Heart left ventricle (tissue), 16 donors: ENCODE measurements around the gene USP54. TPM values are rescaled to one million over a fixed set of nuclear protein-coding genes. Genes with fewer than 3 reads are reported as not detected.

Experiments
- ATAC-seq, 4 donors: fragments of 200-7000 bp; cut with Tn5 transposase; one replicate each; pipeline ENCODE4 v1.9.1; 2020 to 2022; ENCODE audit warnings: moderate library complexity in 4 of 4, mild to moderate bottlenecking in 3 of 4, moderate number of reproducible peaks in 1 of 4
- DNase-seq, 5 donors: peaks; one replicate each; pipeline ENCODE4 v3.0.0-alpha.2; 2020
- H3K27ac ChIP-seq, 12 donors: fragments of 200-600 bp; sonication (generic) in 4 of 12; one replicate each; pipeline versions ENCODE4 v1.5.0 to v1.8.0; 2016 to 2022; ENCODE audit warnings: mild to moderate bottlenecking in 2 of 12
- H3K27me3 ChIP-seq, 9 donors: fragments of 200-600 bp; sonication (generic) in 2 of 9; one replicate each; pipeline versions ENCODE4 v1.5.1 to v1.8.0; 2016 to 2022; ENCODE audit warnings: mild to moderate bottlenecking in 3 of 9
- H3K36me3 ChIP-seq, 9 donors: fragments of 200-600 bp; sonication (generic) in 2 of 9; one replicate each; pipeline versions ENCODE4 v1.5.0 to v1.8.0; 2018 to 2022; ENCODE audit warnings: mild to moderate bottlenecking in 2 of 9
- H3K4me1 ChIP-seq, 12 donors: fragments of 200-600 bp; sonication (generic) in 4 of 12; one replicate each; pipeline versions ENCODE4 v1.5.0 to v1.8.0; 2016 to 2022; ENCODE audit warnings: mild to moderate bottlenecking in 3 of 12
- H3K4me3 ChIP-seq, 12 donors: fragments of 200-600 bp; sonication (generic) in 4 of 12; one replicate each; pipeline versions ENCODE4 v1.5.0 to v1.8.0; 2017 to 2022; ENCODE audit warnings: mild to moderate bottlenecking in 9 of 12, moderate library complexity in 4 of 12
- H3K9me3 ChIP-seq, 12 donors: fragments of 200-600 bp; sonication (generic) in 4 of 12; one replicate each; pipeline versions ENCODE4 v1.5.0 to v1.8.0; 2016 to 2022; ENCODE audit warnings: mild to moderate bottlenecking in 1 of 12
- POLR2A ChIP-seq, 2 donors: fragments of 450-650 bp; IDR thresholded peaks; one replicate each; pipeline ENCODE4 v1.6.1; 2017; ENCODE audit warnings: antibody characterized with exemption in 2 of 2, mild to moderate bottlenecking in 2 of 2, moderate library complexity in 2 of 2
- WGBS, 4 donors: extraction: QIAGEN DNeasy Blood & Tissue Kit in 2 of 4; methylation state at CpG; one replicate each; pipeline versions ENCODE4 v1.1.5 to v1.1.7; 2013 to 2018; 5-methylcytosine and 5-hydroxymethylcytosine counted together
- intact Hi-C, 10 donors: fragments of 100-400 bp; cut with DNase I; formaldehyde crosslinking; loops; one replicate each; pipeline versions ENCODE4 v1.11.1 to v1.14.2; 2022
- polyA plus RNA-seq, 2 donors: library from polyadenylated mRNA; stranded (reverse); fragments of 200-250 nt; gene quantifications; one replicate each; pipeline ENCODE4 v1.2.3, GENCODE V29; 2013
- total RNA-seq, 9 donors: library from RNA; depleted of rRNA in 2 of 9; stranded (reverse); fragments of >200 nt in 2 of 9; fragmentation: NEBNext Ultra II Directional in 3 of 9; extraction: Animal tissue kit (Norgen Biotek cat#: 25700) in 3 of 9; gene quantifications; one replicate each; pipeline versions ENCODE4 v1.1.0 to v1.2.4, GENCODE V29; 2016 to 2023
- TF ChIP-seq, protein P1 (sequence below), 12 donors: fragments of 200-600 bp; sonication (generic) in 4 of 12; IDR thresholded peaks; one replicate each; pipeline versions ENCODE4 v1.5.0 to v1.8.0; 2018 to 2022; ENCODE audit warnings: antibody characterized with exemption in 12 of 12, mild to moderate bottlenecking in 5 of 12
- donor health status: ischemic (EF 13 %, LVEDD 7.1; RV severe dilation, severe dysfunction).
- donor health status: healthy with polysubstance abuse.
- donor health status: DM: no; HTN: yes; CAD: no.
- donor health status: DM: no; HTN: no; CAD: no.
- donor health status: ischemic (EF 25% LVEDD 6.9; RV normal size, moderate dysfunction).
- donor health status: ischemic (EF 25% LVEDD 5.7; RV mildly dilated, moderate dysfunction).
- donor health status: healthy.
- donor health status: DM: yes; HTN: yes; CAD: no.
- donor health status: ischemic (EF 35%, LVEDD 5.7; RV mildly dilated, moderate dysfunction).
- donor health status: nonischemic (EF 11% LVEDD 7.7; RV severe dilation, severe dysfunction).
- donor health status: DM: yes; HTN: yes; CAD: no.
- donor health status: PGD.
- donor health status: ischemic (EF 29% LVEDD 5.4; RV normal size, mild dysfunction).
- donor health status: nonischemic (EF 23%, LVEDD 6.1; RV moderate dilation, normal function).

USP54 gene
- total and polyA plus RNA-seq, 11 donors: 9.1 to 37.3 (median 18.4) TPM

DNA sequence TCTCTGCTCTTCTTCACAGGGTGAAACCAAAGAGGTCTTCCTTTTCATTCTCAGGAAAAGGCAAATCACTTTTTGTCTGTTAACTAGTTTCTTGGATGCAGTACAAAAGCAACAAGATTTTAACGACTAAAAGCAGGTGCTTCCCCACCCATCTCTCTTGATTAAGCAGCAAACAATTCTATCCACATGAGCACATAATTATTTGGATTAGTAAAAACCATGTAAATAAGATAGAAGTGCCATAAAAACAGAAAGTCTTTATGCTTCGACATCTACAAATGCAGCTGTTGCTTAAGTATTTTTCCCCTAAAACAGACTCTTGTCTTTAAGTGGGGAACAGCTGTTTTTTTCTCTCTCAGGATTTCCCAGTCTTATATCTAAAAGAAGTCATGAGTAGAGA is 37.4 kb downstream of the USP54 start:
- TF ChIP-seq POLR2A (IDR thresholded peaks at IDR 0.05): no peak
- TF ChIP-seq, protein P1, sequence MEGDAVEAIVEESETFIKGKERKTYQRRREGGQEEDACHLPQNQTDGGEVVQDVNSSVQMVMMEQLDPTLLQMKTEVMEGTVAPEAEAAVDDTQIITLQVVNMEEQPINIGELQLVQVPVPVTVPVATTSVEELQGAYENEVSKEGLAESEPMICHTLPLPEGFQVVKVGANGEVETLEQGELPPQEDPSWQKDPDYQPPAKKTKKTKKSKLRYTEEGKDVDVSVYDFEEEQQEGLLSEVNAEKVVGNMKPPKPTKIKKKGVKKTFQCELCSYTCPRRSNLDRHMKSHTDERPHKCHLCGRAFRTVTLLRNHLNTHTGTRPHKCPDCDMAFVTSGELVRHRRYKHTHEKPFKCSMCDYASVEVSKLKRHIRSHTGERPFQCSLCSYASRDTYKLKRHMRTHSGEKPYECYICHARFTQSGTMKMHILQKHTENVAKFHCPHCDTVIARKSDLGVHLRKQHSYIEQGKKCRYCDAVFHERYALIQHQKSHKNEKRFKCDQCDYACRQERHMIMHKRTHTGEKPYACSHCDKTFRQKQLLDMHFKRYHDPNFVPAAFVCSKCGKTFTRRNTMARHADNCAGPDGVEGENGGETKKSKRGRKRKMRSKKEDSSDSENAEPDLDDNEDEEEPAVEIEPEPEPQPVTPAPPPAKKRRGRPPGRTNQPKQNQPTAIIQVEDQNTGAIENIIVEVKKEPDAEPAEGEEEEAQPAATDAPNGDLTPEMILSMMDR (IDR thresholded peaks at IDR 0.05): no peak
- peaks cover 0 to 8% (median 0%) of the 10 kb centered on the region in 9 donors for H3K36me3 ChIP-seq
- DNase-seq (no peak), ATAC-seq (peak in 1 of 4 donors; percentile 7)
- intact Hi-C loops: no loop called here
- WGBS, 4 donors: 44 to 60% (median 52%) methylated on average over 2 of the region's 2 CpGs
- H3K27ac ChIP-seq: peak overlapping the region in 8 of 12 donors; percentile 3 to 61 (median 31)
- H3K9me3 ChIP-seq: no peaks in the 10 kb centered on the region
- H3K4me3 ChIP-seq: no peak overlapping the region
- peaks cover 0 to 17% (median 7%) of the 10 kb centered on the region in 12 donors for H3K4me1 ChIP-seq
- no peaks in the 10 kb centered on the region for H3K27me3 ChIP-seq

GRCh38 chr10:73552819-73553715 is 38.1 kb downstream of the USP54 start:
- intact Hi-C loops: no loop called here
- Histone ChIP-seq H3K4me1 (peaks cover 0 to 17% (median 7%) of the 10 kb centered on the region in 12 donors), H3K9me3 (no peaks in the 10 kb centered on the region), H3K27me3 (no peaks in the 10 kb centered on the region), H3K27ac (peak overlapping the region in 9 of 12 donors; percentile 14 to 61 (median 40)), H3K4me3 (no peak overlapping the region), H3K36me3 (peaks cover 0 to 4% (median 0%) of the 10 kb centered on the region in 9 donors)
- DNase-seq (peak in 1 of 5 donors; percentile 35), ATAC-seq (peak; percentile 84 to 96 (median 86))
- 69 to 77% (median 74%) methylated on average over 3 of the region's 3 CpGs for WGBS, 4 donors
- no peak for TF ChIP-seq POLR2A (IDR thresholded peaks at IDR 0.05)
- TF ChIP-seq, protein P1 (IDR thresholded peaks at IDR 0.05): no peak

- Histone ChIP-seq H3K4me1 (peaks cover 0 to 17% (median 7%) of the 10 kb centered on the region in 12 donors), H3K27ac (no peak overlapping the region), H3K27me3 (no peaks in the 10 kb centered on the region), H3K36me3 (peaks cover 0 to 4% (median 0%) of the 10 kb centered on the region in 9 donors), H3K4me3 (no peak overlapping the region), H3K9me3 (no peaks in the 10 kb centered on the region)
- TF ChIP-seq, protein P1 (IDR thresholded peaks at IDR 0.05): no peak
- TF ChIP-seq POLR2A (IDR thresholded peaks at IDR 0.05): no peak
- intact Hi-C loops: no loop called here
- DNase-seq (no peak), ATAC-seq (no peak)
- WGBS, 4 donors: 92 to 98% (median 96%) methylated on average over 1 of the region's 1 CpG
Measured at GRCh38 chr10:73551515-73551914, 39.6 kb downstream of the USP54 start.

DNA sequence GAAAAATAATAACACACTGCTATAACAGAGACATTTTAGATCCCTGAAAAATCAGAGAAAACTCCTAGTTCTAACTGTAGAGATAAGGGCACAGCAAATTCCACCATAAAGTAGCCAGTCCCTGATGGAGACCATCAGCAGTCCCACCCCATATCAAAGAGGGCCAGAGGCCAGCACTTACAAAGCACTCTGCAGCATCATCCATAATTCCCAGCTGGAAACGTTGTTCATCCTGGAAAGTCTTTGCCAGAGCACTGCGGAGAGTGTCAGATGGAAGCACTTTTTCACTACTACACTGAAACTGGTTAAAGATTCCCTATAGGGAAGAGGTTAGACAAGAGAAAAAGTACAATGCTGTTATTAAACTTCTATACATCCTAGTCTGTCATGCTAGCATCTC is 45.8 kb downstream of the USP54 start:
- TF ChIP-seq POLR2A (IDR thresholded peaks at IDR 0.05): no peak
- TF ChIP-seq, protein P1 (IDR thresholded peaks at IDR 0.05): no peak
- H3K27ac ChIP-seq: no peak overlapping the region
- H3K4me1 ChIP-seq: no peaks in the 10 kb centered on the region
- no peak for DNase-seq
- peaks cover 0 to 46% (median 16%) of the 10 kb centered on the region in 9 donors for H3K36me3 ChIP-seq
- intact Hi-C loops: no loop called here
- 76 to 78% (median 77%) methylated on average over 2 of the region's 2 CpGs for WGBS, 4 donors
- no peak for ATAC-seq
- H3K27me3 ChIP-seq: no peaks in the 10 kb centered on the region
- no peak overlapping the region for H3K4me3 ChIP-seq
- no peaks in the 10 kb centered on the region for H3K9me3 ChIP-seq
